Esophagus mucosa (tissue), 1 donor: ENCODE results near the gene UBTD2. TPM values are rescaled to one million over a fixed set of nuclear protein-coding genes. Genes with fewer than 3 reads are reported as not detected.
"Not testable (repeated sequence)": the region's sequence is repeated elsewhere in the genome, so short reads cannot be mapped to it uniquely, and the experiment has no call there.

Source experiments
- ATAC-seq: fragments of 200-7000 bp; cut with Tn5 transposase; one replicate; pipeline ENCODE4 v1.9.1; 2020
- total RNA-seq: library from RNA; stranded (reverse); gene quantifications from one replicate; pipeline ENCODE4 v1.2.4, GENCODE V29; 2023
- donor health status: DM: yes; HTN: yes; CAD: no.

UBTD2 gene
- total RNA-seq, 1 donor from 2014 or later = 7.8 TPM

- not testable (repeated sequence) for ATAC-seq
These were observed 8.3 kb upstream of the UBTD2 start for GRCh38 chr5:172291837-172292236.

- ATAC-seq = no peak
These were observed 4.9 kb upstream of the UBTD2 start for GRCh38 chr5:172288465-172288864.

GRCh38 chr5:172287140-172287539 lies 3.6 kb upstream of the UBTD2 start:
- ATAC-seq = not testable (repeated sequence)

GRCh38 chr5:172285226-172286143 lies 1.9 kb upstream of the UBTD2 start:
- no peak for ATAC-seq

- ATAC-seq = no peak
These were observed 1.0 kb upstream of the UBTD2 start for GRCh38 chr5:172284611-172284980.

GRCh38 chr5:172283862-172284610 lies 472 bp upstream of the UBTD2 start:
- ATAC-seq = peak; percentile 91

- no peak for ATAC-seq
These were observed 1.1 kb downstream of the UBTD2 start for GRCh38 chr5:172282272-172283019.

- no peak for ATAC-seq
These were observed 2.2 kb downstream of the UBTD2 start for GRCh38 chr5:172281346-172281745.

GRCh38 chr5:172280929-172281328 lies 2.6 kb downstream of the UBTD2 start:
- ATAC-seq = no peak

- ATAC-seq = no peak
These were observed 3.2 kb downstream of the UBTD2 start for GRCh38 chr5:172280317-172280716.

GRCh38 chr5:172278356-172278755 lies 5.2 kb downstream of the UBTD2 start:
- no peak for ATAC-seq

- no peak for ATAC-seq
These were observed 7.3 kb downstream of the UBTD2 start for GRCh38 chr5:172276214-172276613.

- peak; percentile 95 for ATAC-seq
These were observed 8.4 kb downstream of the UBTD2 start for GRCh38 chr5:172274951-172275753.

GRCh38 chr5:172267943-172268342 lies 15.6 kb downstream of the UBTD2 start:
- ATAC-seq = no peak

GRCh38 chr5:172266676-172267092 lies 16.9 kb downstream of the UBTD2 start:
- no peak for ATAC-seq

- ATAC-seq = no peak
These were observed 17.4 kb downstream of the UBTD2 start for GRCh38 chr5:172266071-172266675.

GRCh38 chr5:172264815-172265395 lies 18.7 kb downstream of the UBTD2 start:
- no peak for ATAC-seq

GRCh38 chr5:172255444-172255843 lies 28.1 kb downstream of the UBTD2 start:
- no peak for ATAC-seq

GRCh38 chr5:172252501-172252900 lies 31.1 kb downstream of the UBTD2 start:
- ATAC-seq = no peak

GRCh38 chr5:172251419-172251818 lies 32.1 kb downstream of the UBTD2 start:
- no peak for ATAC-seq

- no peak for ATAC-seq
These were observed 34.9 kb downstream of the UBTD2 start for GRCh38 chr5:172248637-172249036.
